ENCODE results near the gene MBD6. TPM values are rescaled to one million over a fixed set of nuclear protein-coding genes. Genes with fewer than 3 reads are reported as not detected.
A peak's percentile ranks its signal among the peaks of the same experiment; 100 is the strongest.

The MBD6 gene
- total and polyA plus RNA-seq, 2 of the 13 experiments (the other 11 are each of a cell fraction or from before 2014, with no cell fraction given): 4.1 to 5.9 TPM

DNA sequence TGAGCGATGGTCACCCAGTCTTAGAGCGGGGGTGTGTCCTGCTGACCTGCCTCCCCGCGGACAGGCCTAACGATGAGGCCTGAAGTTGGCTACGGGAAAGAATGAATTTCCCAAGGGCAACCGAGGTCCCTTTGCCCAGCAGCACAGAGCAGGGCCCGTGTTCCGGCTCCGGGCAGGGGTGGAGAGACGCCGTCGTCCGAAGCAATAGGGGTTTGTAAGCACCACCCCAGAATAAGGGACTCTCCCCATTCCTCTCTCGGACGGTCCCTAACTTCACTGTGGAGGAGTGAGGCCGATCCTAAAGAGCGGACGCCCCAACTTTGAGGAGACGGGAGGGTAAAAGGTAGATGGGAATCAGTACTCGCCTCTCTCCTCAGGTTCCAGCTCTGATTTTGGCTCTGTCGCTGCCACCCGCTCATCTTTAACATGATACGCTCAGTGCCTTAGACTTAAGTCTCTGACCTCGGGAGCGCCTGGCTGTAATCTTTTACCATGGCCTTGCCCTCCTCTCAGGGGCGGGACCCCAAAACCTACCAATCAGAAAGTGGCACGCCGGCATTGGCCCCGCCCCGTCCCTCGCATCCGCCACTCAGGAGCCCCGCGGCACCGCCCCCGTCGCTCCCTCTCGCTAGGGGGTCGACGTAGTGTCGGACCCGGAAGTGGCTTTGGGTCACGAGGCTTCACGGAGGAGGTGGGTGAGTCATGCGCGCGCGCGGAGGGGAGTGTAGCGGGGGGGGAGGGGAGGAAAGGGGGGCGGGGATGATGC lies 2.4 kb upstream of the MBD6 start, which contains the start of gene DDIT3 (continued):
- TF ChIP-seq, protein P1, sequence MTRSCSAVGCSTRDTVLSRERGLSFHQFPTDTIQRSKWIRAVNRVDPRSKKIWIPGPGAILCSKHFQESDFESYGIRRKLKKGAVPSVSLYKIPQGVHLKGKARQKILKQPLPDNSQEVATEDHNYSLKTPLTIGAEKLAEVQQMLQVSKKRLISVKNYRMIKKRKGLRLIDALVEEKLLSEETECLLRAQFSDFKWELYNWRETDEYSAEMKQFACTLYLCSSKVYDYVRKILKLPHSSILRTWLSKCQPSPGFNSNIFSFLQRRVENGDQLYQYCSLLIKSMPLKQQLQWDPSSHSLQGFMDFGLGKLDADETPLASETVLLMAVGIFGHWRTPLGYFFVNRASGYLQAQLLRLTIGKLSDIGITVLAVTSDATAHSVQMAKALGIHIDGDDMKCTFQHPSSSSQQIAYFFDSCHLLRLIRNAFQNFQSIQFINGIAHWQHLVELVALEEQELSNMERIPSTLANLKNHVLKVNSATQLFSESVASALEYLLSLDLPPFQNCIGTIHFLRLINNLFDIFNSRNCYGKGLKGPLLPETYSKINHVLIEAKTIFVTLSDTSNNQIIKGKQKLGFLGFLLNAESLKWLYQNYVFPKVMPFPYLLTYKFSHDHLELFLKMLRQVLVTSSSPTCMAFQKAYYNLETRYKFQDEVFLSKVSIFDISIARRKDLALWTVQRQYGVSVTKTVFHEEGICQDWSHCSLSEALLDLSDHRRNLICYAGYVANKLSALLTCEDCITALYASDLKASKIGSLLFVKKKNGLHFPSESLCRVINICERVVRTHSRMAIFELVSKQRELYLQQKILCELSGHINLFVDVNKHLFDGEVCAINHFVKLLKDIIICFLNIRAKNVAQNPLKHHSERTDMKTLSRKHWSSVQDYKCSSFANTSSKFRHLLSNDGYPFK (CRISPR knock-in tag; IDR thresholded peaks at IDR 0.05; ENCODE audit: borderline replicate concordance): 0 out of 2 replicates have a peak, but pooled peaks have one; percentile 52
- TF ChIP-seq POLR2AphosphoS2 (IDR thresholded peaks at IDR 0.05; ENCODE audit: low read depth, low read length) (peak; percentile 95), ELF4 (CRISPR knock-in tag; IDR thresholded peaks at IDR 0.05; ENCODE audit: borderline replicate concordance) (no peak), NFYC (CRISPR knock-in tag; IDR thresholded peaks at IDR 0.05) (peak; percentile 89), ZNF441 (CRISPR knock-in tag; IDR thresholded peaks at IDR 0.05; ENCODE audit: borderline replicate concordance) (no peak), DMAP1 (CRISPR knock-in tag; IDR thresholded peaks at IDR 0.05) (peak; percentile 57; the same call in 1 of the 2 replicates), HMG20B (CRISPR knock-in tag; conservative IDR thresholded peaks at IDR 0.05) (0 out of 2 replicates have a peak, but pooled peaks have one; percentile 37), HOXD1 (CRISPR knock-in tag; IDR thresholded peaks at IDR 0.05) (no peak; the same call in 1 of the 2 replicates), ZNF34 (CRISPR knock-in tag; IDR thresholded peaks at IDR 0.05; ENCODE audit: borderline replicate concordance) (peak; percentile 69; the same call in 1 of the 2 replicates), FOXP1 (IDR thresholded peaks at IDR 0.05) (no peak), FOXP1 (CRISPR knock-in tag; IDR thresholded peaks at IDR 0.05) (0 out of 2 replicates have a peak, but pooled peaks have one; percentile 0), ZZZ3 (CRISPR knock-in tag; IDR thresholded peaks at IDR 0.05; ENCODE audit: borderline replicate concordance) (0 out of 2 replicates have a peak, but pooled peaks have one; percentile 61), ZNF180 (CRISPR knock-in tag; IDR thresholded peaks at IDR 0.05; ENCODE audit: borderline replicate concordance, low read depth) (peak; percentile 33; the same call in 1 of the 2 replicates), THAP11 (CRISPR knock-in tag; IDR thresholded peaks at IDR 0.05) (peak; percentile 76), NCOA1 (CRISPR knock-in tag; IDR thresholded peaks at IDR 0.05) (peak; percentile 54), SOX6 (IDR thresholded peaks at IDR 0.05) (no peak), SOX6 (CRISPR knock-in tag; IDR thresholded peaks at IDR 0.05) (peak; percentile 44; the same call in 1 of the 2 replicates), ZNF44 (CRISPR knock-in tag; IDR thresholded peaks at IDR 0.05) (0 out of 2 replicates have a peak, but pooled peaks have one; percentile 27), ZNF577 (CRISPR knock-in tag; IDR thresholded peaks at IDR 0.05; ENCODE audit: borderline replicate concordance, low read depth) (0 out of 2 replicates have a peak, but pooled peaks have one; percentile 16)
- TF ChIP-seq, protein P2, sequence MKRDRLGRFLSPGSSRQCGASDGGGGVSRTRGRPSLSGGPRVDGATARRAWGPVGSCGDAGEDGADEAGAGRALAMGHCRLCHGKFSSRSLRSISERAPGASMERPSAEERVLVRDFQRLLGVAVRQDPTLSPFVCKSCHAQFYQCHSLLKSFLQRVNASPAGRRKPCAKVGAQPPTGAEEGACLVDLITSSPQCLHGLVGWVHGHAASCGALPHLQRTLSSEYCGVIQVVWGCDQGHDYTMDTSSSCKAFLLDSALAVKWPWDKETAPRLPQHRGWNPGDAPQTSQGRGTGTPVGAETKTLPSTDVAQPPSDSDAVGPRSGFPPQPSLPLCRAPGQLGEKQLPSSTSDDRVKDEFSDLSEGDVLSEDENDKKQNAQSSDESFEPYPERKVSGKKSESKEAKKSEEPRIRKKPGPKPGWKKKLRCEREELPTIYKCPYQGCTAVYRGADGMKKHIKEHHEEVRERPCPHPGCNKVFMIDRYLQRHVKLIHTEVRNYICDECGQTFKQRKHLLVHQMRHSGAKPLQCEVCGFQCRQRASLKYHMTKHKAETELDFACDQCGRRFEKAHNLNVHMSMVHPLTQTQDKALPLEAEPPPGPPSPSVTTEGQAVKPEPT (CRISPR knock-in tag; IDR thresholded peaks at IDR 0.05; ENCODE audit: low read depth): no peak
- TF ChIP-seq, protein P3, sequence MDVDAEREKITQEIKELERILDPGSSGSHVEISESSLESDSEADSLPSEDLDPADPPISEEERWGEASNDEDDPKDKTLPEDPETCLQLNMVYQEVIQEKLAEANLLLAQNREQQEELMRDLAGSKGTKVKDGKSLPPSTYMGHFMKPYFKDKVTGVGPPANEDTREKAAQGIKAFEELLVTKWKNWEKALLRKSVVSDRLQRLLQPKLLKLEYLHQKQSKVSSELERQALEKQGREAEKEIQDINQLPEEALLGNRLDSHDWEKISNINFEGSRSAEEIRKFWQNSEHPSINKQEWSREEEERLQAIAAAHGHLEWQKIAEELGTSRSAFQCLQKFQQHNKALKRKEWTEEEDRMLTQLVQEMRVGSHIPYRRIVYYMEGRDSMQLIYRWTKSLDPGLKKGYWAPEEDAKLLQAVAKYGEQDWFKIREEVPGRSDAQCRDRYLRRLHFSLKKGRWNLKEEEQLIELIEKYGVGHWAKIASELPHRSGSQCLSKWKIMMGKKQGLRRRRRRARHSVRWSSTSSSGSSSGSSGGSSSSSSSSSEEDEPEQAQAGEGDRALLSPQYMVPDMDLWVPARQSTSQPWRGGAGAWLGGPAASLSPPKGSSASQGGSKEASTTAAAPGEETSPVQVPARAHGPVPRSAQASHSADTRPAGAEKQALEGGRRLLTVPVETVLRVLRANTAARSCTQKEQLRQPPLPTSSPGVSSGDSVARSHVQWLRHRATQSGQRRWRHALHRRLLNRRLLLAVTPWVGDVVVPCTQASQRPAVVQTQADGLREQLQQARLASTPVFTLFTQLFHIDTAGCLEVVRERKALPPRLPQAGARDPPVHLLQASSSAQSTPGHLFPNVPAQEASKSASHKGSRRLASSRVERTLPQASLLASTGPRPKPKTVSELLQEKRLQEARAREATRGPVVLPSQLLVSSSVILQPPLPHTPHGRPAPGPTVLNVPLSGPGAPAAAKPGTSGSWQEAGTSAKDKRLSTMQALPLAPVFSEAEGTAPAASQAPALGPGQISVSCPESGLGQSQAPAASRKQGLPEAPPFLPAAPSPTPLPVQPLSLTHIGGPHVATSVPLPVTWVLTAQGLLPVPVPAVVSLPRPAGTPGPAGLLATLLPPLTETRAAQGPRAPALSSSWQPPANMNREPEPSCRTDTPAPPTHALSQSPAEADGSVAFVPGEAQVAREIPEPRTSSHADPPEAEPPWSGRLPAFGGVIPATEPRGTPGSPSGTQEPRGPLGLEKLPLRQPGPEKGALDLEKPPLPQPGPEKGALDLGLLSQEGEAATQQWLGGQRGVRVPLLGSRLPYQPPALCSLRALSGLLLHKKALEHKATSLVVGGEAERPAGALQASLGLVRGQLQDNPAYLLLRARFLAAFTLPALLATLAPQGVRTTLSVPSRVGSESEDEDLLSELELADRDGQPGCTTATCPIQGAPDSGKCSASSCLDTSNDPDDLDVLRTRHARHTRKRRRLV (CRISPR knock-in tag; IDR thresholded peaks at IDR 0.05): peak; percentile 45; the same call in 1 of the 2 replicates

Data from HepG2 (cell line).